Fibroblast of the aortic adventitia (primary cell): ENCODE measurements around the gene SFXN1. TPM values are rescaled to one million over a fixed set of nuclear protein-coding genes. Genes with fewer than 3 reads are reported as not detected.

Source experiments
- DNase-seq: peaks from one replicate; pipeline ENCODE4 v3.0.0-alpha.2; 2010; ENCODE audit warnings: low read depth
- H3K4me3 ChIP-seq: 2 replicates; pipeline ENCODE4 v1.5.1; 2011; ENCODE audit warnings: low read depth, mild to moderate bottlenecking, control low read depth, low read length, moderate library complexity
- total RNA-seq: library from RNA; depleted of rRNA; stranded (reverse); fragments of >200 nt; gene quantifications from 2 replicates; pipeline ENCODE4 v1.2.3, GENCODE V29; 2012; ENCODE audit warnings: low replicate concordance
- TF ChIP-seq, protein P1 (sequence below): IDR thresholded peaks from 2 replicates; pipeline ENCODE4 v1.5.1; 2011; ENCODE audit warnings: mild to moderate bottlenecking, low read length, control low read depth, inconsistent platforms; ENCODE audit not compliant: insufficient read depth

Gene SFXN1
- total RNA-seq, 1 donor: 74.7 TPM

DNA sequence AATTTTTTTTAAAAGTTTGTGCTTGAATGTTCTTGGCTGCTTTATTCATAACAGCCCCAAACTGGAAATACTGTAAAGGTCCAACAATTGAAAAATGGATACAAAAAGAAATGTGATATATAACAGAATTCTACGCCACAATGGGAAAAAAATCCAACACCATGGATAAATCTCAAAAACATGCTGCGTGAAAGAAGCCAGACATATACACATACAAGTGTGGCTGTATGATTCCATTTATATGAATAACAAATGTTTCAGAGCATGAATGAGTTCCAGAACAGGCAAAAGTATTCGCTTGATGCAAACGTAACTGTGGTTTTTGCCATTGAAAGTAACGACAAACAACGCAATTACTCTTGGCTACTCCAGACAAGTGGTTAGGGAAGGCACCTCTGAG lies 7.2 kb upstream of the SFXN1 start:
- no peak for DNase-seq
- no peak overlapping the region for H3K4me3 ChIP-seq
- TF ChIP-seq, protein P1, sequence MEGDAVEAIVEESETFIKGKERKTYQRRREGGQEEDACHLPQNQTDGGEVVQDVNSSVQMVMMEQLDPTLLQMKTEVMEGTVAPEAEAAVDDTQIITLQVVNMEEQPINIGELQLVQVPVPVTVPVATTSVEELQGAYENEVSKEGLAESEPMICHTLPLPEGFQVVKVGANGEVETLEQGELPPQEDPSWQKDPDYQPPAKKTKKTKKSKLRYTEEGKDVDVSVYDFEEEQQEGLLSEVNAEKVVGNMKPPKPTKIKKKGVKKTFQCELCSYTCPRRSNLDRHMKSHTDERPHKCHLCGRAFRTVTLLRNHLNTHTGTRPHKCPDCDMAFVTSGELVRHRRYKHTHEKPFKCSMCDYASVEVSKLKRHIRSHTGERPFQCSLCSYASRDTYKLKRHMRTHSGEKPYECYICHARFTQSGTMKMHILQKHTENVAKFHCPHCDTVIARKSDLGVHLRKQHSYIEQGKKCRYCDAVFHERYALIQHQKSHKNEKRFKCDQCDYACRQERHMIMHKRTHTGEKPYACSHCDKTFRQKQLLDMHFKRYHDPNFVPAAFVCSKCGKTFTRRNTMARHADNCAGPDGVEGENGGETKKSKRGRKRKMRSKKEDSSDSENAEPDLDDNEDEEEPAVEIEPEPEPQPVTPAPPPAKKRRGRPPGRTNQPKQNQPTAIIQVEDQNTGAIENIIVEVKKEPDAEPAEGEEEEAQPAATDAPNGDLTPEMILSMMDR: no peak

DNA sequence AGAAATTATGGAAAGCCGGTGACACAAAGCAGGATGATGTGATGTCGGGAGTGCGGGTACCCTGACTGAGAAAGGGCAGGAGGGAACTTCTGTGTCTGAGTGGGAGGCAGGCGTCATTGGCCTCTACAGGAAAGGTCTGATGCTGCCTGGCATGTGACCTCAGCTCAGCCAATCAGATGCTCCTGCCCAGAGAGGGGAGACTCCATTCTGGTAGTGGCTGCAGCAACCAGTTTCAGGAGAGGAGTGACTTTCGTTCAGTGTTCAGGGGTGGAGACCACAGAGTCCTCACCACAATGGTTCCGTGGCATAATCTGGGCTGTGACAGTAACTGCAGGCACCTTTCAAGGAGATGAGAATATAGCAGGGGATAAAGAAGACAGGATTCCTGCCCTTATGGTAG lies 6.7 kb upstream of the SFXN1 start:
- no peak for DNase-seq
- no peak overlapping the region for H3K4me3 ChIP-seq
- TF ChIP-seq, protein P1: no peak

DNA sequence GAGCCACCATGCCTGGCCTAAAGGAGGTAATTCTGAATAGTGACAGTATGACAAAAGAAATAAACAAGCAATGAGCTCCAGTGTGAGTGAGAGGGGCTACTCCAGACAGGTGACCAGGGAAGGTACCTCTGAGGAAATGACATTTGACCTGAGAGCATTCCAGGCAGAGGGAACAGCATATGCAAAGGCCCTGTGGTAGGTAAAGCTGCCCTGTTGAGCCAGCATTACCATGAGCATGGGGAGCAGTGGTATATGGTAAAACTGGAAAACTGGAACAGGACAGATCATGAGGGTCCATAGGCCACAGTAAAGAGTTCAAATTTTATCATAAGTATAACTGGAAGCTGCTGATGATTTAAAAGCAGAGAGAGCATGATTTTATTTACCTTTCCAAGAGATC lies 6.0 kb upstream of the SFXN1 start:
- no peak for DNase-seq
- H3K4me3 ChIP-seq: no peak overlapping the region
- TF ChIP-seq, protein P1: no peak

DNA sequence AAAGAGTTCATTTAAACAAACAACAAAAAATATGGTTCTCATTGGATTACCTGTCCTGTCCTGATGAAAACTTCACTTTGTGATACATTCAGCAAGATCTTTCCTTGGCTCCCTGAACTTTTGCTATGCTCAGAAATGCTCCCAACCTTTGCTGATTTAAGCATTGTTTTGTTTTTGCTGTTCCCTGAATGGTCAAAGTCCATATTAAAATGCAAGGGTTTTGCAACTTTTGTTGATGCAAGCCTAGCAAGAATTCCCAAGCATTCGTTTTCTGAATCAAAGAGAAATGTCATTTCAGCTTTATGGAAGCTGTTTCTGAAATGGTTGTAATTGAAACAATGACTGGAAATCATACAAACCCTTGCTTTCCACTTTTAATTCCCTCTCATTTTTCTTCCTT lies 3.1 kb upstream of the SFXN1 start:
- no peak for DNase-seq
- H3K4me3 ChIP-seq: no peak overlapping the region
- TF ChIP-seq, protein P1: no peak

DNA sequence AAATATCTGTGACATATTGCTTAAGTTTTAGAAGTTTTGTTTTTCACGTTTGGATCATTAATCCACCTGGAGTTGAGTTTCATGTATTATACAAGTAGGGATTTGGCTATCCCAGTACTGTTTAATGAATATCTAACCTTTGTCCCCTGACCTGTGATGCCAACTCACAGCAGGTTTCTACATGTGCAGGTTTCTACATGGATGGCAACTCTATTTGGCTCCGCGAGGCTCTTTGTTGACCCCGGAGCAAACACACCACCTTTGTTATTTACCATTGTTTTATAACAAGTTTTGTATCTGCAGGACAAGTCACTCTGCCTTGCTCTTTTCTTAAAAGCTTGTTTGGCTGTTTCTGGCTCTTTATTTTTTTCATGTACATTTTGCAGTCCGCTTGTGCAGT lies 920 bp upstream of the SFXN1 start:
- DNase-seq: no peak
- no peak overlapping the region for H3K4me3 ChIP-seq
- TF ChIP-seq, protein P1: no peak

DNA sequence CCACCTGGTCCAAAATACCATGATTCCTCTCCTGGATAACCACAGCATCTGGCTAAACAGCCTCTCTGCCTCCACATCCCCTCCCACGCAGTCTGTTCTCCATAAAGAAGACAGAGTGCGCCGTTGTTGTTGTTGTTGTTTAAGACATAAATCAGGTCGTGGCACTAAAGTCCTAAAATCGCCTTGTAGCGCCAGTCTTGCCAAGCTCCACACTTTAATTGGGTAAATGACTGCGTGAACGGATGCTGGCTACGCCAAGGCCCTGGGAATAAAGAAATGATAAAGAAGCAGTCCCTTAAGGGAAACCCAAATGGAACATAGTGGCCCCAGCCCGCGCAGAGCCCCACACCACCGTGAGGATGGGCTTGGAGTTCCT lies 364 bp upstream of the SFXN1 start:
- H3K4me3 ChIP-seq: peak overlapping the region; percentile 92
- DNase-seq: no peak
- TF ChIP-seq, protein P1: no peak

DNA sequence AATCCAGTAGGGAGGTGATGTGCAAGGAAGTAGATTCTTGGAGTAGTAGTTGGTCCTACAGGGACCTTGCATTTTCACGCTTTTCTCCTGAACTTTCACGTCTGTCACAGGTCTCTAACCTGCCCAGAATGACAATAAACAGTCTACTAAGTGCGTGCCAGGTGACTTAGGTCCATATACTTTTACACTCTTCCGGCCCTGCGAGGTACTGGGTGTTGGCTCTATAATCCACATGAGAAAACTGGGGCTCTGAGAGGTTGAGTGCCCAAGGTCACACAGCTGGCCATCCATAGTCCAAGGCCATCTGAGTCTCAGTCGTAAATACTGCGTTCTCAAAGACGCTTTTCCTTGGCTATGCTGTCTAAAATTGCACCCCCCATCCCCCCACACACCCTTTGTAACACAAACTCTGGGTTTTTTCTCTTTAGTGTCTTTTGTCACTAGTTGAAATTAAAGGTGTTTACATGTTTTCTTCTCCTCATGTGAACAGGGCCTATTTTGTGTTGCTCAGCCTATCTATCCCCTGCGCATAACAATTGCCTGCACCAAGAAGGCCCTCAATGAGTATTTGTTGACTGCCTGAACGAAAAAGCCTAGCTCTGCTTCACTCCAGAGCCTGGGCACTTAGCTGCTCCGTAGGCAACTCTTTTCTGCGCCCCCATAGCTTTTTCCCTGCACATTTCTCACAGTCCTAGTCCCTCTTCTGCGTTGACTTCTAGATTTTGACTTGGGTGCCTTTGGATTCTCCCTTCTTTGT lies 943 bp downstream of the SFXN1 start:
- peak overlapping the region; percentile 92 for H3K4me3 ChIP-seq
- TF ChIP-seq, protein P1: no peak
- DNase-seq: peak; percentile 4
